Dendritic cell treated with granulocyte-macrophage colony-stimulating factor and Interleukin-4, amounts not matched to agents 40 ng/mL and 50 ng/mL, for 4 days (primary cell): Measurements from ENCODE around the gene GSTM3.
"Not testable (repeated sequence)": the region's sequence is repeated elsewhere in the genome, so short reads cannot be mapped to it uniquely, and the experiment has no call there.

Experiments used
- H3K27ac Mint-ChIP-seq: one replicate; pipeline ENCODE4 v1.8.0; 2022; ENCODE audit warnings: mild to moderate bottlenecking, mixed read lengths
- H3K27me3 Mint-ChIP-seq: one replicate; pipeline ENCODE4 v1.8.0; 2022; ENCODE audit warnings: mild to moderate bottlenecking, mixed read lengths
- H3K36me3 Mint-ChIP-seq: one replicate; pipeline ENCODE4 v1.8.0; 2022; ENCODE audit warnings: low read depth, mixed read lengths
- H3K4me1 Mint-ChIP-seq: one replicate; pipeline ENCODE4 v1.8.0; 2022; ENCODE audit warnings: low read depth, mixed read lengths
- H3K4me3 Mint-ChIP-seq: one replicate; pipeline ENCODE4 v1.8.0; 2022; ENCODE audit warnings: mild to moderate bottlenecking, moderate library complexity, mixed read lengths
- H3K9me3 Mint-ChIP-seq: one replicate; pipeline ENCODE4 v1.8.0; 2022; ENCODE audit warnings: mixed read lengths
- intact Hi-C: fragments of 100-400 bp; cut with micrococcal nuclease; formaldehyde crosslinking; loops from one replicate; pipeline ENCODE4 v1.15.0; 2022

Gene GSTM3

DNA sequence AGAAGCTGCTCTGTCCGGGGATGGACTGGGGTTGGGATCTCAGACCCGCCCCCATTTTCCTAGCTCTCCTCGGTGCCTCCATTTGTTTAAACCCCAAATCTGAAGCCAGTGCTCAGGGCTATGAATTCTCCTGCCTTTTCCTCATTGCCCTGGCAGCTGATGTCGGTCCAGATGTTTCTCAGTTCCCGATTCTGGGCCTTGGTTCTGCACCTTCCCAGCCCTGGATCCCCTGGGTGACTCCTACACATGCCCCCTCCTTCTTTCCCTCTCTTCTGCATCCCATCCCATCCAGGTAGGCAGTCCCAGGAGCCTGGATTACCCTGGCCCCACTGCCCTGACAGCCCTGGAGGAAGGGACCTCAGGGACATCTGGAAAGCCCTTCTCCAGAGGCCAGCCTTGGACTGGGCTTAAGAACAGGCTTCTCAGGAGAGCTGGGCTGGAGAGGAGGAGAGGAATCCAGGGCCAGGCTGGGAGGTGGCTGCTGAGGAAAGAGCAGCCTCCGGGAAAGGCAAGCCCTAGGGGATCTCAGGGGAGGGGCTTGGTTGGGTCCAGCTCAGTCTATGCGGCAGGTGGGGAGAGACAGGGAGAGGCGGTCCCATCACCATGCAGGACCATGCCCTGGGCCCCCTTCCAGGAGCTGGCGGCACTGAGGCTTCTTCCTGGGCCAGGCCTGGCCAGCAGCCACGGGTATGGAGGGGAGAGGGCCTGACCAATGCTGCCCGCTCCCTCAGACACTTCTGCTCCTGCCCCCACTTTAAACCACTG lies 29.7 kb upstream of the GSTM3 start:
- intact Hi-C loops = no loop called here
- Mint-ChIP-seq H3K4me3 (no peak overlapping the region), H3K27ac (no peak overlapping the region), H3K27me3 (peaks cover 8% of the 10 kb centered on the region), H3K36me3 (no peaks in the 10 kb centered on the region), H3K4me1 (peaks cover 20% of the 10 kb centered on the region), H3K9me3 (no peaks in the 10 kb centered on the region)

DNA sequence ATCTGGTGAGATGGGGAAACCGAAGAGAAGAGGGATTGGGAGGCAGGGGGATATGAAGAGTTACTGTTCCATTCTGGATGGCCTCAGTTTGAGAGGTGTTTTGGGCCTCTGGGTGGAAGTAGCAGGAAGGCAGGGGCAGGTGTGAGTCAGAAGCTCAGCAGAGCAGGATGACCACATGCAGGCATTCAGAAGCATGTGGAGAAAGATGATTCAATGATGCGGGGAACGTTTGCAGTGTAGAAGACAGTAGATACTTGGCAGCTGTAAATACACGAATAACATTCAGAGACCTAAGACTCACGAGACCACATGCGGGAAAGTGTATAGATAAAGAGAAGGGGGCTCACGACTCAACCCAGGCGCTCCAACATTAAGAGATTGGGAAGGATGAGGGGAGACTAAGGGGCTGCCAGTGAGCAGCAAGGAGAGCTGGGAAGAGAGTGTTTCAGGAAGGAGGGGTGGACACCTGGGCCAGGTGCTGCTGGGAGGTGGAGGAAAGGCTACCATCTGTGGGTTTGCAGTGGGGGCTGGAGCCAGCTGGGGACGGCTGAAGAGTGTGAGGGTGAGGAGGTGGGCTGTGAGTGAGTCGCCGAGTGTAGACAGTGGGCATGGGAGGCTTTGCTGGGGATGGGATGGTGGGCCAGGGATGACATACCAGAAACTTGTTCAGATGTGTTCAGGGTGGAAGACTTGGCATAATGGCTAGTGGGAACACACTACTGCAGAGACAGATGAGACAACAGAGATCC lies 28.7 kb upstream of the GSTM3 start:
- no peak overlapping the region for H3K4me3 Mint-ChIP-seq
- intact Hi-C loops = no loop called here
- no peaks in the 10 kb centered on the region for H3K9me3 Mint-ChIP-seq
- peaks cover 21% of the 10 kb centered on the region for H3K4me1 Mint-ChIP-seq
- peak overlapping the region; percentile 13 for H3K27ac Mint-ChIP-seq
- peaks cover 3% of the 10 kb centered on the region for H3K27me3 Mint-ChIP-seq
- H3K36me3 Mint-ChIP-seq = no peaks in the 10 kb centered on the region

DNA sequence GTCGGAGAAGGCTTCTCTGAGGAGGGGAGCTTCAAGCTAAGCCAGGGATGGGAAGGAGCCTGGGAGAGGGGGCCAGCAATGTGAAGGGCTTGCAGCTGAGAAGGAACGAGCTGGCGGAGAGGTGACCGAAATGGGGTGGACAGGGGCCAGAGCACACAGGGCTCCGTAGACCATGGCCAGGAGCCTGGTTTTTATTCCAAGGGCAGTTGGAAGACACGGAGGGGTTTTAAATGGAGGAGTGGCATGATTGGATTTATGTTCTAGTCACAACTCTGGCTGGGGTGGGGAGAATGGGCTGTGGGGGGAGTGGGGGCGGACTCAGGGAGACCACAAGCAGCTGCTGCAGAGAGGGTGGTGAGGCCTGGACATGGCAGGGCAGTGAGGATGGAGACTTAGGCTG lies 28.0 kb upstream of the GSTM3 start:
- no peaks in the 10 kb centered on the region for H3K36me3 Mint-ChIP-seq
- intact Hi-C loops = no loop called here
- H3K9me3 Mint-ChIP-seq = no peaks in the 10 kb centered on the region
- H3K27me3 Mint-ChIP-seq = no peaks in the 10 kb centered on the region
- H3K27ac Mint-ChIP-seq = no peak overlapping the region
- H3K4me1 Mint-ChIP-seq = peaks cover 24% of the 10 kb centered on the region
- H3K4me3 Mint-ChIP-seq = no peak overlapping the region

DNA sequence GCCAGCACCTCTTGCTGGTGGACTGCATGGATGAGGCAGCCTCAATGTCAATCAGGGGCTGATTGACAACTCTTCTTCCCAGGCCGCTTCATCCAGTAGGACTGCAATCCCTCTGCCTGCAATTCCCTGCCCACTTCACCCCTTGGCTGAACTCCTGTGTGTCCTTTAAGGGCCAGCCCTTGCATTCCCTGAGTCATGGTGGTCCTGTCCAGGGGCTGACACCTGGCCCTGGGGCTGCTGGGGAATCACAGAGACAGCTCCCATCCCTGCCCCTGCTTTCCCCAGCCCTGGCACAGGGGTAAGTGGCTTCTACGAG lies 27.5 kb upstream of the GSTM3 start:
- intact Hi-C loops = no loop called here
- Mint-ChIP-seq H3K9me3 (no peaks in the 10 kb centered on the region), H3K36me3 (no peaks in the 10 kb centered on the region), H3K27ac (no peak overlapping the region), H3K4me3 (no peak overlapping the region), H3K4me1 (peaks cover 25% of the 10 kb centered on the region), H3K27me3 (no peaks in the 10 kb centered on the region)

DNA sequence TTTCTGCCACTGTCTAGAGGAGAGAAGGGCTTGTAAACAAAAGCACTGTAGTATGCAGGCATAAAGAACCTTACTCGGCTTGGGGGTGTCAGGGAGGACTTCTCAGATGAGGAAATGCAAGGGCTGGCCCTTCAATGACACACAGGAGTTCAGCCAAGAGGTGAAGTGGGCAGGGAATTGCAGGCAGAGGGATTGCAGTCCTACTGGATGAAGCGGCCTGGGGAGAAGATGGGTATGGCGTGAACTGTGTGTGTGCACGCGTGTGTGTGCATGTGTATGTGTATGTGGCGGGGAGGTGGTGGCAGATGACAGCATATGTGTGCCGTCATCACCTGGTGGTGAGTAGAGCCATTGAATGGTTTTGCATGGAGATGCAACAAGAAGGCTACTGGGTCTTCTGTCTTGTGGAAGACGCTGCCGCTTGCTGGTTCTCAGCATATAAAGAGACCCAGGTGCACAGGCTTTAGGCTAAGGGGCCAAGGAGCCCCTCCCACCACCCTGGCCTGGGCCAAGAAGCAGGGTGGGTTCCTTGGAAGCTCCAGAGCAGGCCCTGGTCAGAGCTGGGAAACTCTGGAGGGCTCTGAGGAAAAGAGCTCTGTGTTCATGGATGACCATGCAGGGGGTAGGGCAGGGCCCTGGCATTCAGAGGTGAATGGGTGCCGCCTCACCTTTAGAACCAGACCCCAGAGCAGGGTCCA lies 26.9 kb upstream of the GSTM3 start:
- H3K27ac Mint-ChIP-seq = no peak overlapping the region
- no peak overlapping the region for H3K4me3 Mint-ChIP-seq
- peaks cover 30% of the 10 kb centered on the region for H3K4me1 Mint-ChIP-seq
- intact Hi-C loops = no loop called here
- H3K27me3 Mint-ChIP-seq = no peaks in the 10 kb centered on the region
- H3K9me3 Mint-ChIP-seq = no peaks in the 10 kb centered on the region
- H3K36me3 Mint-ChIP-seq = no peaks in the 10 kb centered on the region

DNA sequence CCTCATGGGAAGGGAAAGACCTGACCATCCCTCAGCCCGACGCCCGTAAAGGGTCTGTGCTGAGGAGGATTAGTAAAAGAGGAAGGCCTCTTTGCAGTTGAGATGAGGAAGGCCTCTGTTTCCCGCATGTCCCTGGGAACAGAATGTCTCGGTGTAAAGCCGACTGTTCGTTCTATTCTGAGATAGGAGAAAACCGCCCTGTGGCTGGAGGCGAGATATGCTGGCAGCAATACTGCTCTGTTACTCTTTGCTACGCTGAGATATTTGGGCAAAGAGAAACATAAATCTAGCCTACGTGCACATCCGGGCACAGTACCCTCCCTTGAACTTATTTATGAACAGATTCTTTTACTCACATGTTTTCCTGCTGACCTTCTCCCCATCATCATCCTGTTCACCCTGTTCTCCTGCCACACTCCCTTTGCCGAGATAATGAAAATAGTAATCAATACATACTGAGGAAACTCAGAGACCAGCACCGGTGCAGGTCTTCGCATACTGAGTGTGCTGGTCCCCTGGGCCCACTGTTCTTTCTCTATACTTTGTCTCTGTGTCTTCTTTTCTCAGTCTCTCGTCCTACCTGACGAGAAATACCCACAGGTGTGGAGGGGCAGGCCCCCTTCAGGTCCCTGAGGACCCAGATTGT lies 26.3 kb upstream of the GSTM3 start:
- H3K36me3 Mint-ChIP-seq, H3K27me3 Mint-ChIP-seq, H3K4me3 Mint-ChIP-seq, H3K27ac Mint-ChIP-seq, intact Hi-C loops, H3K9me3 Mint-ChIP-seq: not testable (repeated sequence)
- peaks cover 33% of the 10 kb centered on the region for H3K4me1 Mint-ChIP-seq

DNA sequence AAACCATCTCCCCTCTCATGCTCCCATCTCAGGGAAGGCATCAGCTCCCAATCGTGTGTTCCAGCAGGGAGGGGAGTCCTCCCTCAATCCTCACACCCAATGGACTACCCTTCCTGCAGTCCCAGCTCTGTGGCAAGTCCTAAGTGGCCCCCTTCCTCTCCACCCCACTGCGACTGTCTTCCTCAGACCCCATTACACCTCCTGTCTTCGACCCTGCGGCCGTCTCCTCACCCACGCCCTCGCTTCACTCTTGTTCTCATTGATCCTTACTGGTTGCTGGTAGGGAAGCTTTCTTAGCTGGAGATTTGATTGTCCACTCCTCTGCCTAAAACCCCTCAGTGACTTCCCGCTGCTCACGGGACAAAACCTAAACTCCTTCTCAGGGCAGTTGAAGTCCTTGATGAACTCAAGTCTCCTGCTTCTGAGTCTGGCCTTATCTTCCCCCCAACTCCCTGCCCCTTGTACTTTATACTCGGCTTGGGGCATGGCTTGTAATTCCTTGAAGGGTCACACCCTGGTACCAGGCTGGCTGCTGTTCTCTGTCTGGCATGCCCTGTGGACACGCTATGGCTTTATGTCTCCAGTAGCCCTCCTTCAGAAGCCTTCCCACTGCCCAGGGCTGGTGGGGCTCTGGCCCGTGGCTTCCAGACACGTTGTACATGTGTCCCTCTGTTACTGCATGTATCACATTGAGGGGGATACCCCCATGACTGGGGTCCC lies 25.2 kb upstream of the GSTM3 start:
- Mint-ChIP-seq H3K36me3 (no peaks in the 10 kb centered on the region), H3K4me3 (no peak overlapping the region), H3K27ac (no peak overlapping the region), H3K27me3 (no peaks in the 10 kb centered on the region), H3K9me3 (no peaks in the 10 kb centered on the region), H3K4me1 (peaks cover 32% of the 10 kb centered on the region)
- intact Hi-C loops = no loop called here

DNA sequence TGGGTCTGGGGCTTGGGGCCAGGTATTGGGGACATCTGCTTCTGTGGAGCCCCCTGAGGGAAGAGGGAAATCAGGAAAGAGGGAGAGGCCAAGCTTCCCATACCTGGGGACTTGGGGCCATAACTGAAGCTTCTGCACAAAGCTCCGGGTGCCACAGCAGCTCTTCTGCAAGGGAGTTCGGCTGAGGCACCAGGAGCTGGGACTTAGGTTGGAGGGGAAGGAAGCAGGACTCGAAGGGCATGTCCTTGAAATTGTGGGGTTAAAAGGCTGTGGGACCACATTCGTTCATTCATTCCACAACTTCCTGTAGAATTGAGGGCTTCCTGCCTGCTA lies 24.6 kb upstream of the GSTM3 start:
- Mint-ChIP-seq H3K4me1 (peaks cover 32% of the 10 kb centered on the region), H3K9me3 (no peaks in the 10 kb centered on the region), H3K27ac (no peak overlapping the region), H3K36me3 (no peaks in the 10 kb centered on the region), H3K4me3 (no peak overlapping the region), H3K27me3 (no peaks in the 10 kb centered on the region)
- intact Hi-C loops = no loop called here

DNA sequence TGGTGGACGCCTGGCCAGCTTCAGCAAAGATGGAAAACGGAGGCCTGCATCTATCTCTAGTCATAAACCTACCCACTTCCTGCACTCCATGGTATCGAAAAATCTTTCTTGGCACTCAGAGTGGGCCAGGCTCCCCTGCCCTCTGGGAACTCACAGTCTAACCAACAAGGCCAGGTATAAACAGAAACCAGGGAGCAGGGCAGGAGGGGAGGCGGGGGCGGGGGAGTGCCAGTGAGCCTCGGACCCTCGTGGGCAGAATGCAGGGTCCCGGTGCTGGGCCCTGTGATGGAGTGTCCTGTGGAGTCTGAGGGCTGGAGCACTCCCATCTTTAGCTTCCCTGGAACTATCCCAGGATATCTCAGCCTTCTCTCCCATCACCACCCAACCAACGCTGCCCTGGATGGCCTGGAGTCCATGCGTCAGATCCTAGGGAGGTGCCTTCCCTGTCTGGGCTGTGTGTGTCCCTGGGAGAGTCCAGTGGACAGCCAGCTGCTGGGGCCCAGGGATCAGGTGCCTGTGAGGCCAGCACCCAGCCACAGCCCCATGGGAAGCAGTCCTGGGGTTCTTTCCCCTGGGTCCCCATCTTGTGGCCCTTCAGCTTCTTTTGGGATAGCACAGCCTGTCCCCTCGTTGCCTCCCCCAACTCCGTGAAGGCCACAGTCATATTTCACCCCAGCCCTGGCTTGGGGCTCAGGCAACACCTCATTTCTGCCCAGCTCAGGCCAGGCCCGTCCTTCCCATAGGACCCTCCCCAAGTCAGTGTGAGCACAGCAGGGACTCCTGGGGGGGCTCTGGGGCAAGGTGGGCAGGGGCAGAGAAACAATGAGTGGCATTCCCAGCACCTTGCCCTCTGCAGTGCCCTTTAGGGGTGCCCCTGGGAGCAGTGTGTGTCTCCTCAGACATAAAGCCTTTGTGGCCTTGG lies 24.0 kb upstream of the GSTM3 start:
- Mint-ChIP-seq H3K36me3 (no peaks in the 10 kb centered on the region), H3K27me3 (no peaks in the 10 kb centered on the region), H3K4me1 (peaks cover 38% of the 10 kb centered on the region), H3K27ac (peak overlapping the region; percentile 68), H3K9me3 (no peaks in the 10 kb centered on the region), H3K4me3 (no peak overlapping the region)
- intact Hi-C loops = no loop called here

DNA sequence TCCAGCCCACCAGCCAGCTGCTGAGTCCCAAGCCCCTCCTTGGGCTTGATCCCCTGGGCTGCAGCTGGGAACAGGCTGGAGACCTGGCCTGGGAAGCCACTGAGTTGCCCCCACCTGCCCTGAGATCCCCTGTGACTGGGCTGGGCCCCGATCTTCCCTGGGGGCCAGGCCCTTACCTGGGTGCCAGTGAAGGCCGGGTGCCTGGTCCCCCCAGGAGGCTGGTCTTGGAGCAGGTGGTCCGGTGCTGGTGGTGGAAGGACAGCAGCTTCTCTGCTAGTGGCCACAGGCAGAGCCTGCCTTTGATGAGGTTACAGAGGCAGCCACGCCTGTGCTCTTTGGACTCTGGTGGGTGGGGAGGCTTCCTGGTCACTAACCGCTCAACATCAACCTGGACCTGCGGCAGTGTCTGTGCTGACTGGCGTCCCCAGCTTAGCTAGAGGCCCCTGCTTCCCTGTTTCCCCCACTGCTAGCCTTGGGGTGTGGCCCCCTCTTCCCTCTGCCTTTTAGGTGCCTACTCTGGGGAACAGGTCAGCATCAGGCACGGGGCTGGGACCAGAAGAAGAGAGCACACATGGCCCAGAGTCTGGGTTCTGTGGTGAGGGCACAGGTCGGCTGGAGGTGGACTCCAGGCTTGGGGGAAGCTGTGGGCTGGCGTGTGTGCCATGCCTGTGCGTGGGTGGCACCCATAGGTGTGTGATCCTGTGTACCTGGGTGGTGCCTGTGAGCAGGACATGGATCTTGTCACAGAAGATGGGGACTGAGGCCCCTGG lies 23.0 kb upstream of the GSTM3 start, which contains the start of gene EPS8L3:
EPS8L3 (minus strand) TSS at position 278 of the 770 bp plus-strand sequence. CDS start 2,174 bp downstream, outside the sequence.
- Mint-ChIP-seq H3K4me1 (peaks cover 38% of the 10 kb centered on the region), H3K36me3 (no peaks in the 10 kb centered on the region), H3K9me3 (no peaks in the 10 kb centered on the region), H3K4me3 (no peak within 1 kb of the TSS), H3K27ac (peak within 1 kb of the TSS; percentile 68), H3K27me3 (no peaks in the 10 kb centered on the region)
- intact Hi-C loops = no loop called here

DNA sequence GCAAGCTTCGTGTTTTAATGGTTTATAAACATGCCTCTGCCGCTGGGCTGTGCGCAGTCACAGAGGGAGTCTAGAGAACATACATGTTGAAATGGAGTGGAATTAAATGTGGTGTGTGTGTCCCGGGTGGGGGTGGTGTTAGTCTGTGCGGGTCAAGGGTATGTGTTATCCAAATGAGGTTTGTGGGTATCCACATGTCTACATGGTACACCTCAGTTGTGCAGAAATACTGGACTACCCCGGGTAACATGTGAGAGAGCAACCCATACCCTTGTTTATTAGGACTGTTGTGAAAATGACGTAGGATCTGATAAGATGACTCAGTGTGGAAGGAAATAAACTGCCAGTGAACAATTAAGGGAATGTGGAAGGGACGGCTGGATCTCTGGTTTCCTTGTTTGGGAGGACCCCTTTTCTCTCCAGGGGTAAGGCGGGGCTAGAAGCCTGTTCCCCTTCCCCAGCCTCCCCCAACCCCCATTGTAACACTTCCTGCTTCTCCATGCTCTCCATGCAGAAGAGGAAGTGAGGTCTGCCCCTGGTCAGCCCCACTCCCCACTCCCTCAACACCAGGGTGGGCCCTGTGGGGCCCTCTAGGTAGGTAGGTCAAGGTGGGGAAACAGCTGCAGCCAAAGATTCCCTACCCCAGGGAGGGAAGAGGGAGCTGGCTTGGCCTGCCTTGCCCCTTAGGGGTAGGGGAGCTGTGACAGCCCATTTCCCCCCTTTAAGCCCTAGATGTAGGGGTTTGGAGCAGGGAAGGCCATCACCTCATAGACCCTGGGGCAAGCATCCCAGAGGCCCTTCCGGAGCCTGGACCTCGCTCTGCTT lies 22.2 kb upstream of the GSTM3 start:
- Mint-ChIP-seq H3K4me3 (no peak overlapping the region), H3K4me1 (peaks cover 38% of the 10 kb centered on the region), H3K36me3 (no peaks in the 10 kb centered on the region), H3K27me3 (no peaks in the 10 kb centered on the region), H3K27ac (peak overlapping the region; percentile 68), H3K9me3 (no peaks in the 10 kb centered on the region)
- intact Hi-C loops = no loop called here
